IMR-90 (cell line): ENCODE results near the gene C14orf180. TPM values are rescaled to one million over a fixed set of nuclear protein-coding genes. Genes with fewer than 3 reads are reported as not detected.

Source experiments
- ATAC-seq: fragments of 200-7000 bp; cut with Tn5 transposase; 2 replicates; pipeline ENCODE4 v1.9.1; 2020; ENCODE audit warnings: low read depth, mild to moderate bottlenecking, moderate library complexity
- BruUV-seq: library from RNA; stranded (reverse); fragments of 400-500 nt; replicated peaks from 2 replicates; lab custom pipeline; 2021; lab: Mats Ljungman, UMichigan
- CTCF ChIA-PET: fragments of 300-600 bp; formaldehyde crosslinking; extraction: SDS; loops from one replicate; lab custom pipeline; 2021; ENCODE audit warnings: antibody characterized with exemption; lab: Yijun Ruan, JAX
- POLR2A ChIA-PET: fragments of 300-600 bp; sonication (Branson Sonifier 250); formaldehyde crosslinking; loops from one replicate; lab custom pipeline; 2022; ENCODE audit warnings: antibody characterized with exemption; ENCODE audit not compliant: unreplicated experiment; lab: Charles Lee
- DNase-seq: peaks from one replicate; pipeline ENCODE4 v3.0.0; 2013
- H2AFZ ChIP-seq: replicated peaks from 2 replicates; pipeline ENCODE3; 2013; ENCODE audit warnings: low read length, mild to moderate bottlenecking; ENCODE audit not compliant: poor library complexity
- H2AK5ac ChIP-seq: 2 replicates; pipeline ENCODE4 v1.6.1; 2013; ENCODE audit warnings: low read depth, low read length, inconsistent platforms
- H2AK9ac ChIP-seq: replicated peaks from 2 replicates; pipeline ENCODE3; 2013; ENCODE audit warnings: mild to moderate bottlenecking, low read depth, low read length, moderate library complexity; ENCODE audit not compliant: poor library complexity
- H2BK120ac ChIP-seq: 2 replicates; pipeline ENCODE4 v1.6.1; 2013; ENCODE audit warnings: low read depth, low read length, inconsistent platforms
- H2BK15ac ChIP-seq: 3 replicates; pipeline ENCODE4 v1.6.1; 2013; ENCODE audit warnings: low read depth, low read length, inconsistent platforms
- H2BK20ac ChIP-seq: 2 replicates; pipeline ENCODE4 v1.6.1; 2013; ENCODE audit warnings: low read depth, mild to moderate bottlenecking, inconsistent platforms, low read length, moderate library complexity
- H2BK5ac ChIP-seq: 2 replicates; pipeline ENCODE4 v1.6.1; 2013; ENCODE audit warnings: mild to moderate bottlenecking, low read depth, low read length, inconsistent platforms; ENCODE audit not compliant: poor library complexity, severe bottlenecking
- H3K14ac ChIP-seq: replicated peaks from 2 replicates; pipeline ENCODE4 v1.6.1; 2013; ENCODE audit warnings: low read depth, low read length, inconsistent platforms
- H3K18ac ChIP-seq: 2 replicates; pipeline ENCODE4 v1.6.1; 2013; ENCODE audit warnings: low read depth, low read length, control low read depth
- H3K23ac ChIP-seq: 2 replicates; pipeline ENCODE4 v1.6.1; 2013; ENCODE audit warnings: low read depth, low read length, inconsistent platforms
- H3K27ac ChIP-seq: 2 replicates; pipeline ENCODE4 v1.5.1; 2013; ENCODE audit warnings: mild to moderate bottlenecking, control low read depth, low read length; ENCODE audit not compliant: insufficient read depth
- H3K27me3 ChIP-seq: 2 replicates; pipeline ENCODE4 v1.6.1; 2013; ENCODE audit warnings: low read length; ENCODE audit not compliant: control insufficient read depth, insufficient read depth
- H3K36me3 ChIP-seq: 2 replicates; pipeline ENCODE4 v1.6.1; 2013; ENCODE audit warnings: low read length, mixed read lengths; ENCODE audit not compliant: control insufficient read depth, insufficient read depth
- H3K4ac ChIP-seq: 2 replicates; pipeline ENCODE4 v1.6.1; 2013; ENCODE audit warnings: low read depth, low read length, inconsistent platforms
- H3K4me1 ChIP-seq: 2 replicates; pipeline ENCODE4 v1.6.1; 2013; ENCODE audit warnings: low read length, mixed read lengths; ENCODE audit not compliant: control insufficient read depth, insufficient read depth
- H3K4me2 ChIP-seq: 2 replicates; pipeline ENCODE4 v1.6.1; 2013; ENCODE audit warnings: low read depth, mild to moderate bottlenecking, control low read depth, low read length, moderate library complexity
- H3K4me3 ChIP-seq: 2 replicates; pipeline ENCODE4 v1.5.1; 2013; ENCODE audit warnings: low read depth, mild to moderate bottlenecking, control low read depth, low read length, moderate library complexity; ENCODE audit not compliant: insufficient read depth
- H3K56ac ChIP-seq: 2 replicates; pipeline ENCODE4 v1.6.1; 2013; ENCODE audit warnings: low read length, inconsistent platforms; ENCODE audit not compliant: insufficient read depth; ENCODE audit errors: extremely low read depth
- H3K79me1 ChIP-seq, 2 experiments: 2 replicates each; pipeline ENCODE4 v1.6.1; 2013; ENCODE audit warnings: low read length in 2 of 2, inconsistent platforms in 1 of 2, low read depth in 1 of 2
- H3K9ac ChIP-seq: 2 replicates; pipeline ENCODE4 v1.6.1; 2013; ENCODE audit warnings: low read depth, low read length, control low read depth
- H3K9me1 ChIP-seq: 2 replicates; pipeline ENCODE4 v1.6.1; 2013; ENCODE audit warnings: low read length, inconsistent platforms; ENCODE audit not compliant: insufficient read depth
- H3K9me3 ChIP-seq: 2 replicates; pipeline ENCODE4 v1.6.1; 2013; ENCODE audit warnings: low read length; ENCODE audit not compliant: control insufficient read depth, insufficient read depth
- H4K20me1 ChIP-seq: 2 replicates; pipeline ENCODE4 v1.6.1; 2013; ENCODE audit warnings: low read length, inconsistent platforms; ENCODE audit not compliant: insufficient read depth
- H4K5ac ChIP-seq: 2 replicates; pipeline ENCODE4 v1.6.1; 2013; ENCODE audit warnings: mild to moderate bottlenecking, low read depth, low read length, control low read depth
- H4K8ac ChIP-seq, 2 experiments: 2 replicates each; pipeline ENCODE4 v1.6.1; 2013; ENCODE audit warnings: low read depth in 2 of 2, low read length in 2 of 2, control low read depth in 1 of 2, inconsistent platforms in 1 of 2
- H4K91ac ChIP-seq: 2 replicates; pipeline ENCODE4 v1.6.1; 2013; ENCODE audit warnings: low read depth, low read length, inconsistent platforms; ENCODE audit not compliant: insufficient read depth
- BHLHE40 ChIP-seq: fragments of 150-350 bp; IDR thresholded peaks from 2 replicates; pipeline ENCODE4 v1.6.1; 2016; ENCODE audit warnings: mild to moderate bottlenecking, low read depth, low read length
- CEBPB ChIP-seq: IDR thresholded peaks from 2 replicates; pipeline ENCODE4 v1.6.1; 2012; ENCODE audit warnings: low read depth, low read length, improper control_type of control experiment
- CHD1 ChIP-seq: IDR thresholded peaks from 2 replicates; pipeline ENCODE4 v1.6.1; 2012; ENCODE audit warnings: low read depth, low read length, improper control_type of control experiment
- CTCF ChIP-seq: conservative IDR thresholded peaks from 2 replicates; pipeline ENCODE4 v1.5.1; 2012; ENCODE audit warnings: mild to moderate bottlenecking, low read depth, low read length, improper control_type of control experiment
- ELK1 ChIP-seq: fragments of 150-350 bp; IDR thresholded peaks from 2 replicates; pipeline ENCODE4 v1.6.1; 2016; ENCODE audit warnings: low read depth, mild to moderate bottlenecking, low read length, moderate library complexity, borderline replicate concordance
- FOS ChIP-seq: fragments of 150-350 bp; IDR thresholded peaks from 2 replicates; pipeline ENCODE4 v1.6.1; 2016; ENCODE audit warnings: low read depth, low read length
- MAFK ChIP-seq: IDR thresholded peaks from 2 replicates; pipeline ENCODE4 v1.6.1; 2012; ENCODE audit warnings: low read depth, low read length, improper control_type of control experiment
- MXI1 ChIP-seq: IDR thresholded peaks from 2 replicates; pipeline ENCODE4 v1.6.1; 2012; ENCODE audit warnings: low read depth, mild to moderate bottlenecking, low read length, moderate library complexity, borderline replicate concordance
- NFE2L2 ChIP-seq: fragments of 150-350 bp; IDR thresholded peaks from 2 replicates; pipeline ENCODE4 v1.6.1; 2016; ENCODE audit warnings: low read depth, mild to moderate bottlenecking, low read length
- POLR2A ChIP-seq: IDR thresholded peaks from 2 replicates; pipeline ENCODE4 v1.6.1; 2012; ENCODE audit warnings: mild to moderate bottlenecking, low read depth, low read length
- RAD21 ChIP-seq: IDR thresholded peaks from 2 replicates; pipeline ENCODE4 v1.6.1; 2012; ENCODE audit warnings: low read length, improper control_type of control experiment
- RCOR1 ChIP-seq: IDR thresholded peaks from 2 replicates; pipeline ENCODE4 v1.6.1; 2012; ENCODE audit warnings: mild to moderate bottlenecking, low read length, improper control_type of control experiment; ENCODE audit not compliant: insufficient replicate concordance
- SMC3 ChIP-seq: fragments of 150-350 bp; IDR thresholded peaks from 2 replicates; pipeline ENCODE4 v1.6.1; 2016; ENCODE audit warnings: low read depth, mild to moderate bottlenecking, antibody characterized with exemption, low read length, moderate library complexity
- USF2 ChIP-seq: fragments of 150-350 bp; IDR thresholded peaks from 2 replicates; pipeline ENCODE4 v1.6.1; 2017; ENCODE audit warnings: mild to moderate bottlenecking, antibody characterized with exemption, low read length, low read depth
- WGBS, 2 experiments: methylation state at CpG; one replicate each; pipeline versions ENCODE4 v1.1.5 to v1.1.7; 2013; ENCODE audit warnings: missing lambda C conversion rate in 2 of 2; ENCODE audit not compliant: insufficient read length in 1 of 2; ENCODE audit errors: extremely low coverage in 2 of 2; 5-methylcytosine and 5-hydroxymethylcytosine counted together
- dilution Hi-C: fragments of 300-500 bp; cut with HindIII; formaldehyde crosslinking; loops from one replicate; pipeline ENCODE4 v1.14.3; 2018; ENCODE audit warnings: low sequenced_read_pairs; ENCODE audit not compliant: unreplicated experiment
- in situ Hi-C: fragments of 300-500 bp; cut with MboI; formaldehyde crosslinking; loops from 3 replicates; pipeline ENCODE4 v1.14.3; 2019; ENCODE audit warnings: low sequenced_read_pairs, inconsistent platforms, mixed read lengths
- intact Hi-C: fragments of 100-400 bp; cut with micrococcal nuclease; formaldehyde crosslinking; loops from 2 replicates; pipeline ENCODE4 v1.10.0; 2022
- polyA plus RNA-seq, 3 experiments: library from polyadenylated mRNA; depleted of rRNA; stranded (reverse); fragments of >200 nt; gene quantifications; 2 replicates each; pipeline ENCODE4 v1.2.3, GENCODE V29; 2012; ENCODE audit warnings: low replicate concordance in 1 of 3
- total RNA-seq: library from RNA; depleted of rRNA; stranded (reverse); fragments of >200 nt; gene quantifications from 2 replicates; pipeline ENCODE4 v1.2.3, GENCODE V29; 2012

The C14orf180 gene
- total and polyA plus RNA-seq, 2 of the 4 experiments (the other 2 are of a cell fraction), result not detected

- peaks cover 13% of the 10 kb centered on the region; the same call in 1 of the 2 replicates for H3K27me3 ChIP-seq
- H3K9ac ChIP-seq, result no peak overlapping the region
- no peak overlapping the region for H3K18ac ChIP-seq
- no peak overlapping the region for H2AK5ac ChIP-seq
- no peak overlapping the region for H4K5ac ChIP-seq
- no TSS peak for BruUV-seq
- H3K9me1 ChIP-seq, result no peaks in the 10 kb centered on the region
- H3K9me3 ChIP-seq, result no peaks in the 10 kb centered on the region
- no peaks in the 10 kb centered on the region for H3K79me1 ChIP-seq
- no peak overlapping the region for H2BK15ac ChIP-seq
- dilution Hi-C loops, result no loop called here
- H3K36me3 ChIP-seq, result no peaks in the 10 kb centered on the region
- H2BK120ac ChIP-seq, result no peak overlapping the region
- WGBS, 2 experiments, result 6% methylated on average over 5 of the region's 9 CpGs; no CpG with 5 or more reads in 1 of the 2 experiments
- H3K4ac ChIP-seq, result no peak overlapping the region
- H3K4me1 ChIP-seq, result no peaks in the 10 kb centered on the region
- intact Hi-C loops, result no loop called here
- no peak overlapping the region for H3K14ac ChIP-seq
- no peak overlapping the region for H3K27ac ChIP-seq
- H4K91ac ChIP-seq, result no peak overlapping the region
- H4K20me1 ChIP-seq, result no peaks in the 10 kb centered on the region
- in situ Hi-C loops, result no loop called here
- ATAC-seq, result 0 out of 2 replicates have a peak, but pooled peaks have one; percentile 13
- POLR2A ChIA-PET, result no interaction called here
- no peak for DNase-seq
- no peak overlapping the region for H3K4me3 ChIP-seq
- no peak overlapping the region for H2BK5ac ChIP-seq
- H3K4me2 ChIP-seq, result no peak overlapping the region
- CTCF ChIA-PET, result no interaction called here
- H2AK9ac ChIP-seq, result no peak overlapping the region
- no peak overlapping the region for H2BK20ac ChIP-seq
- no peak overlapping the region for H4K8ac ChIP-seq
- H3K56ac ChIP-seq, result no peak overlapping the region
- no peak overlapping the region for H3K23ac ChIP-seq
- TF ChIP-seq USF2 (no peak), POLR2A (no peak), RCOR1 (no peak), RAD21 (no peak), FOS (no peak), MXI1 (no peak), CEBPB (no peak), MAFK (no peak), ELK1 (no peak), BHLHE40 (no peak), SMC3 (no peak), NFE2L2 (no peak), CHD1 (no peak), CTCF (no peak)
- no peak overlapping the region for H2AFZ ChIP-seq
These were observed 2.6 kb upstream of the C14orf180 start for GRCh38 chr14:104576970-104577332.
